CD4-positive, alpha-beta T cell treated with Interleukin-21 for 1 hour (primary cell): ENCODE measurements around the gene ADRA1B.
"Not testable (repeated sequence)": the region's sequence is repeated elsewhere in the genome, so short reads cannot be mapped to it uniquely, and the experiment has no call there.

Source experiments
- DNase-seq: peaks from one replicate; pipeline ENCODE4 v3.0.0-alpha.2; 2020

Gene ADRA1B

GRCh38 chr5:159933531-159934485 lies 17.5 kb downstream of the ADRA1B start:
- no peak for DNase-seq

- DNase-seq = no peak
Measured at GRCh38 chr5:159935946-159936345, 19.7 kb downstream of the ADRA1B start.

- DNase-seq = no peak
Measured at GRCh38 chr5:159936686-159937329, 20.5 kb downstream of the ADRA1B start.

- no peak for DNase-seq
Measured at GRCh38 chr5:159937580-159937979, 21.3 kb downstream of the ADRA1B start.

- DNase-seq = no peak
Measured at GRCh38 chr5:159943326-159943725, 27.0 kb downstream of the ADRA1B start.

GRCh38 chr5:159944056-159944600 lies 27.8 kb downstream of the ADRA1B start:
- DNase-seq = no peak

- DNase-seq = no peak
Measured at GRCh38 chr5:159945359-159945758, 29.1 kb downstream of the ADRA1B start.

- no peak for DNase-seq
Measured at GRCh38 chr5:159947708-159948358, 31.6 kb downstream of the ADRA1B start.

GRCh38 chr5:159951387-159951786 lies 35.1 kb downstream of the ADRA1B start:
- DNase-seq = no peak

- no peak for DNase-seq
Measured at GRCh38 chr5:159951834-159952233, 35.6 kb downstream of the ADRA1B start.

- DNase-seq = no peak
Measured at GRCh38 chr5:159953609-159954008, 37.3 kb downstream of the ADRA1B start.

- no peak for DNase-seq
Measured at GRCh38 chr5:159955056-159955624, 38.9 kb downstream of the ADRA1B start.

- DNase-seq = no peak
Measured at GRCh38 chr5:159956074-159956473, 39.8 kb downstream of the ADRA1B start.

- DNase-seq = no peak
Measured at GRCh38 chr5:159961176-159962160, 45.2 kb downstream of the ADRA1B start.

GRCh38 chr5:159962214-159962613 lies 45.9 kb downstream of the ADRA1B start:
- DNase-seq = no peak

GRCh38 chr5:159963935-159964334 lies 47.7 kb downstream of the ADRA1B start:
- no peak for DNase-seq

- peak; percentile 15 for DNase-seq
Measured at GRCh38 chr5:159965031-159965837, 49.0 kb downstream of the ADRA1B start.

- DNase-seq = not testable (repeated sequence)
Measured at GRCh38 chr5:159965838-159966128, 49.5 kb downstream of the ADRA1B start.

GRCh38 chr5:159969966-159970365 lies 53.7 kb downstream of the ADRA1B start:
- DNase-seq = no peak

GRCh38 chr5:159971038-159971437 lies 54.8 kb downstream of the ADRA1B start:
- no peak for DNase-seq

GRCh38 chr5:159971514-159971913 lies 55.2 kb downstream of the ADRA1B start:
- no peak for DNase-seq
